Renal pelvis (tissue), 4 donors: Measurements from ENCODE around the gene VASN. TPM values are rescaled to one million over a fixed set of nuclear protein-coding genes. Genes with fewer than 3 reads are reported as not detected.
A peak's percentile ranks its signal among the peaks of the same experiment; 100 is the strongest.

Experiments
- DNase-seq: peaks from one replicate; pipeline ENCODE4 v3.0.0-alpha.2; 2013
- polyA plus RNA-seq, 3 donors: library from polyadenylated mRNA; unstranded; fragments of 120-200 nt; gene quantifications; one replicate each; pipeline ENCODE4 v1.2.1, GENCODE V29; 2013; ENCODE audit not compliant: insufficient read length in 3 of 3

Gene VASN
- polyA plus RNA-seq, 3 donors, result 53.6 to 74.6 (median 67.2) TPM

DNA sequence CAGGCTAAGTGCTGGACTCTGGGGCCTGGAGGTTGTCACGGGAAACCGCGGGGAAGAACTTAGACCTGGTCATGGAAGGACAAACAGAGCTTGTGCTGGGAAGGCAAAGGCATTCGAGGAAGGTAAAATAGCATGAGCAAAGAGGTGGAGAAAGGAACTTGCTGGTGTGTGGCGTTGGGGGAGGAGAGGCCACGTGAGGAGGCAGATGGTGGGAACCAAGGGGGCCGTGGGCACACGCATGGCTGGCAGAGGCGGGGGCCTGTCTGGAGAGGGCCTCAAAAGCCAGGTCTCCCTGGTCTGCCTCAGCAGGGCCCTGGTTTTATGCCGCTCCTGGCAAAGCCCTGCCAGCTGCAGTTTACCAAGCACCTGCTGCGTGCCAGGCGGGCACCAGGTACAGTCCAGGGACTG, 29.4 kb downstream of the VASN start:
- DNase-seq, result peak; percentile 70

GRCh38 chr16:4401510-4401909, 29.9 kb downstream of the VASN start:
- DNase-seq, result no peak

DNA sequence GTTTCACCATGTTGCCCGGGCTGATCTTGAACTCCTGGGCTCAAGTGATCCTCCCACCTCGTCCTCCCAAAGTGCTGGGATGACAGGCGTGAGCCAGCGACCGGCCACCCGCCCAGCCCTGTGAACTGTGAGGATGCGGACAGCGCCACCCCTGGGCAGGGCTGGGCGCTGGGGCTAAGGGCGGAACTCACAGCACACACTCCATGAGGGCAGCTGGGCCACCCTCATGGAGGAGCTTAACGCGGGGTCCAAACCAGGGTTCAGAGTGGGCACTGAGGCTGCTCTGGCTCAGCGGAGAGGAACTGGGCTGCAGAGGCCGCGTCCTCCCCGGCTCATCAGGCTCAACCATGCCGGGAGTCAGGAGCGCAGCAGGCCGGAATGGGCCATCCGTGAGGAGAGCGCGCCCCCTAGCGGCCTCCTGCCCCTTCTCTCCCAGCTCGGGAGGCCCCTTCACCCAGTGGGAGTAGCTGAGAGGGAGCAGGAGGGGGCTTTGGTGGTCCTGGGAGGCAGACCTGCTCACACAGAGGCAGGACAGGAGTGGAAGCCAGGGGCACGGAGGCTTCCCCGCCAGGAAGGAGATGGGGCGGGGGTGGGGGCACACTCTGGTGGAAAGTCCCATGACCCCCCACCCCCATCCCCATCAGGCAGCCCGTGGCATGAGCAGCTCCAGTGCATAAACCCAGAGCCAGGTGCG, 30.9 kb downstream of the VASN start:
- peak; percentile 77 for DNase-seq

GRCh38 chr16:4403133-4403949, 31.7 kb downstream of the VASN start:
- DNase-seq, result no peak

GRCh38 chr16:4404247-4404966, 32.8 kb downstream of the VASN start:
- DNase-seq, result no peak

DNA sequence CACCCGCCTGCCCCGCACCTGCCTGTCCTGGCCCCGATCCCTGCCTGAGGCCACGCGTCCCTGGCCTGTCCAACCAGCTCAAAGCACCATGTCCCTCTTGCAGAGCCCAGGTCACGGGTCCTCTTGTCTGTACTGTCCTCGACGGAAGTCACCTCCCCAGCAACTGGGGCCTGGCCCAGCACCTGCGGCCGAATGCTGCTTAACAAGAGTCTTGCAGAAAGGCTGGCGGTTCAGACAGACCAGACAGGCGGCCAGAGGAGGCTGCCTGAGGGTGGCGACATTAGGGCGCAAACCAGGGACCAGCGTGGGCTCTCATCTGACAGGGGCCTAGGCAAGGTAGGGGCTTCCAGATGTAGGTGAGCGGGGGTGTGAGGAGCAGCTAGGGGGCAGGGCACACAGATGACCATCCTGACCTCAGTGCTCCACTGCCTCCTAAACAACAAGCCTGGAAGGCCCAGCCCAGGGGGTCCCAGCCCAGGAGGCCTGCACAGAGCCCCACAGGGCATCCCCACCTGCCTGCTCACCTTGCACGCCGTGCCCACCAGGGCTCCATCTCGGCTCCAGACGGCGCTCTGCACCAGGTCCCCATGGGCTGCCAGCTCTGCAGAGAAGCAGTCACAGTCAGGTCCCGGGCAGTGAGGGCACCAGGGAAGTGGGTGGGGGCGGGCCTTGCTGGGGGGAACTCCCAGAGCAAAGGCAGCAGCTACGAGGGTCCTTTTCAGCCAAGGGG, 33.5 kb downstream of the VASN start:
- DNase-seq, result no peak

GRCh38 chr16:4407543-4408322, 36.1 kb downstream of the VASN start:
- DNase-seq, result no peak

- DNase-seq, result no peak
These were observed 36.7 kb downstream of the VASN start for GRCh38 chr16:4408323-4408690.

DNA sequence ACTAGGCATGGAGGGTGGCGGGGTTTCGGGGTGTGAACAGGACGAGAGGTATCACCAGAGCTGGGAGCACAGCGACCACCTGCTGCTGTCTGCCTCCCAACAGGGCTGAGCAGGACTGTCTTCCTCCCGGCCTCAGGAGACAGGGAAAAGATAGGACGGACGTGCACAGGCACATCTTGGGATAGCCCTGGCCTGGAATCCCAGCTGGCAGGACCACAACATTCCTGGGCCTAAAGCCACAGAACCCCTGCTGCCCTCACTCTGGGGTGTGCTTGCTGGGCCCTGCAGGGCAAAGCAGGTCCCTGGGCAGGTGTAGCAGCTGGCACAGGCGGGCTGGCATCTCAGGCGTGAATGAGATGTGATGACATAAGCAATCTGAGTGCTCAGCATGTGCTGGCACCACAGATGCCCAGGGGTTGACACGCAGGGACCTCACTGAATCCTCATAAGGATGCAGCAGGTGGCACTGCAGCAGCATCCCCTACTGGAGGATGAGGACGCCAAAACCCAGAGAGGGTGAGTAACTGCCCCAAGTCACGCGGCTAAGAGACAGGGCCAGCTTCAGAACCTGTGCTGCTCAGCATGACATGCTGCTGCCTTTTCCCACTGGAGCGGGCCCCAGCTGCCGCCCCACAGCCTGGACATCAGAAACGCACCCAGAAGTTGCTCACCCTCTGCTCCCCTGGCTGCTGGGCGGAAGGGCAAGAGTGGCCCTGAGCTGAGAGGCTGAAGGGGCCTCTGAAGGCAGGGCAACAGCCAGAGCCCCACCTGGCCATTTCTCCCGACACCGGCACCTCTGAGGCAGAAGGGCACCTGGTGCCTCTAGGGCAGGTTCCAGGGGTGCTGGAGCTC, 37.7 kb downstream of the VASN start:
- DNase-seq, result no peak

GRCh38 chr16:4410335-4411075, 38.9 kb downstream of the VASN start:
- peak; percentile 82 for DNase-seq

GRCh38 chr16:4411684-4412083, 40.0 kb downstream of the VASN start:
- DNase-seq, result no peak

DNA sequence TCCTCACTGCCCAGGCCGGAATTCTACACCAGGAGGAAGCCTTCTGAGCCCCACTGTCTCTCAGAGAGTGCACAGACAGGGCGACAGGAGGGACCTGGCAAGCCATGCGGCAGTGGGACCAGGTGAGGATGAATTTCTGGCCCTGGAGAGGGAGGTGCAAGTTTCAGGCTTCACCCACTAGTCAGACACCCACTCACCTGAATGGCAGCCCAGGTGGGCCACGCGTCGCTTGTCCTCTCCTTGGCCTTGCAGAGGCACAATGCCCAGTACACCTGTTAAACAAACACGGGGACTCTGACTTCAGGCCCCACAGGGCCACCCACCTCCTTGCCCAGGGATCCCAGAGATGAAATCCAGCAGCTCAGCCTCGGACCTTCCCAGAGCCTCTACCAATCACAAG, 40.5 kb downstream of the VASN start:
- no peak for DNase-seq

- DNase-seq, result no peak
These were observed 41.2 kb downstream of the VASN start for GRCh38 chr16:4412854-4413253.

DNA sequence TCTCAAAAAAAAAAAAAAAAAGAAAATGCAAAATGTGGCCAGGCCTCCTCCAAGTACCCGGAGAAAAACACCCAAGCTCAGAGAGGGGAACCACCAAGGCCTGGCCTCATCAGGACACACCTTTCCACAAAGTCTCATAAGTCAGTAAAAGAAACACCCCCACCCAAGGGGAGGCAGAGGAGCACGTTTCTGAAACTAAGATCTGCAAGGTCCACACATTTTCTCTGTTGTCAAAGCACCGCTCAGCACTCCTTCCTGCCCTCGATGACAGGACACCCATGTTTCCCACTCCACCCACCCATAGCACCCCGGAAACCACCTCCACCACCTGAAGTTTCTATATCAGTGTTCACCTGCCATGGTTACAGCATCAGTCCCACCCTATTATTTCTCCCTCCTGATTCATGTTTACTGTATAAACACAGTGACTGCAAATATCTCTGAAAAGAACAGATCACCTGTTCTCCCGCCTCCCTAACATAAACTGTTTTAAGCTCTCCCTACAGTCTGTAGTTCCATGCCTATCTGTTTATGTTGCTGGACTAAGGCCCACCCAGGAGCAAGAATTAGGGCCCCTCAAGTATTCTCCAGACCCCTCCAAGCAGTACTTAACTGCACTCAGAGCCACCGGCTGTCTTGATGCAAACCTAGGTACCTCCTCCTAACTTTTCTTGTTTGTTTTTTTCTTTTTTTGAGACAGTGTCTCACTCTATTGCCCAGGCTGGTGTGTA, 42.7 kb downstream of the VASN start:
- DNase-seq, result no peak

GRCh38 chr16:4415538-4416199, 44.0 kb downstream of the VASN start:
- no peak for DNase-seq

DNA sequence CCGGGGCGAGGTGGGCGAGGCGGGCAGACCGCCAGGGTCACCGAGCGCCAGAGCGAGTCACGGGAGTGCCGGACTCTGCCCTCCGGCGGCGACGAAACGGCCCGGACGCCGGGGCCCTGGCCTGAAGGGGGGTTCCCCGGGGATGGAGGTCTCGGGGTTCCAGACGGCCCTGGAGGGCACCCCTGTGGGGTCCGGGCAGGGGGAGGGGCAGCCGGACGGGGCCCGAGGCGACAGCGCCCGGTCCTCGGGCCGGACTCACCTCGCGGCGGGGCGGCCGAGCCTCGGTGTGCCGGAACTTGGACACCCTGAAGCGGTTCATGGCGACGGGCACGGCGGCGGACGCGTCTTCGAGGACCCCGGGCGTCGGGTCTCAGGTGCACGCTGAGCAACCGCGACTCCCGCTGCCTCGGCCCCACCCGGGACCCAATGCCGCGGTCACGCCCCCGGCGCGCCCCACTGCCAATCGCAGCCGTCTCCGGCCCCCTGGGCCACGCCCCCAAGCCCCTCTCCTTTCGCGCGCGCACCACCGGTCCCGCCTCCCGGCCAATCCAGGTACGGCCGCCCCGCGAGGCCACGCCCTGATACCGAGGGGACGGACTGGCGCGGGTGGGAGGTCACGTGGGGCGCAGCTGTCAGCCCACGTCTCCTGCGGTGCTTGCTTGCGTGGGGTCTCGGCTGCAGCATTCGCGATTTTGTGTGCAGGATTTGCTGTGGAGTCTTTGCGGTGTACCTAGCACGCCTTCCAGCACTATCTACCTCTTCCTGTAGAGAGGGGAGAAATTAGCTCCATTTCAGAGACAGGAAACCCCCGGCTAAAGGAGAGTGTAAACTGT, 44.8 kb downstream of the VASN start, which contains the start of gene CORO7:
Gene CORO7, minus strand, starts transcription at position 397 of the 833 bp plus-strand sequence. Its CDS starts 78 bp downstream, at position 319.
- DNase-seq, result peak; percentile 90

DNA sequence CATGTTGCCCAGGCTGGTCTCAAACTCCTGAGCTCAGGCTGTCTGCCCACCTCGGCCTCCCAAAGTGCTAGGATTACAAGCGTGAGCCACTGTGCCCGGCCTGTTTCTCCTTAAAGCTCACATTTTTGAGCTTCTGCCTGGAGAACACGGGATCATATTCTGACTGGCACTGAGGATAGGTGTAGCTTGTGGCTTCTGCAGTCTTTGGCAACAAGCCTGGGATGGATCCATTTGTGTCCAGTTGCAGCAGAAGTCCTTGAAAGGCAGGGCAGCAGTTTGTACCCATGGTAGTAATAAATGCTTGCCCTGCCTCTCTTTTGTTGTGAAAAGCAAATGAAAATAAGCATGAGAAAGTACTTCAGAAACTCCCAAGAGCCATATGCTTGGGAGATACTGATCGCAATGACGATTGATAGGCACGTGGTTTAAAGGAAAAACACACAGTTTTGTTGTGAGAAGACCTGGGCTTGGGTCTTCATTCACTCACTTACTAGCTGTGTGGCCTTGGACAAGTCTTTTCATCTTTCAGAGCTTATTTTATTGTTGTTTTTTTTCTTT, 47.8 kb downstream of the VASN start:
- DNase-seq, result no peak
